Measurements from ENCODE around the gene GPR89A.
A peak's percentile ranks its signal among the peaks of the same experiment; 100 is the strongest.
"Not testable (repeated sequence)": the region's sequence is repeated elsewhere in the genome, so short reads cannot be mapped to it uniquely, and the experiment has no call there.

The GPR89A gene
- 2.3 to 5.9 (median 4.0) reads per million in 18 experiments for total RNA-seq

DNA sequence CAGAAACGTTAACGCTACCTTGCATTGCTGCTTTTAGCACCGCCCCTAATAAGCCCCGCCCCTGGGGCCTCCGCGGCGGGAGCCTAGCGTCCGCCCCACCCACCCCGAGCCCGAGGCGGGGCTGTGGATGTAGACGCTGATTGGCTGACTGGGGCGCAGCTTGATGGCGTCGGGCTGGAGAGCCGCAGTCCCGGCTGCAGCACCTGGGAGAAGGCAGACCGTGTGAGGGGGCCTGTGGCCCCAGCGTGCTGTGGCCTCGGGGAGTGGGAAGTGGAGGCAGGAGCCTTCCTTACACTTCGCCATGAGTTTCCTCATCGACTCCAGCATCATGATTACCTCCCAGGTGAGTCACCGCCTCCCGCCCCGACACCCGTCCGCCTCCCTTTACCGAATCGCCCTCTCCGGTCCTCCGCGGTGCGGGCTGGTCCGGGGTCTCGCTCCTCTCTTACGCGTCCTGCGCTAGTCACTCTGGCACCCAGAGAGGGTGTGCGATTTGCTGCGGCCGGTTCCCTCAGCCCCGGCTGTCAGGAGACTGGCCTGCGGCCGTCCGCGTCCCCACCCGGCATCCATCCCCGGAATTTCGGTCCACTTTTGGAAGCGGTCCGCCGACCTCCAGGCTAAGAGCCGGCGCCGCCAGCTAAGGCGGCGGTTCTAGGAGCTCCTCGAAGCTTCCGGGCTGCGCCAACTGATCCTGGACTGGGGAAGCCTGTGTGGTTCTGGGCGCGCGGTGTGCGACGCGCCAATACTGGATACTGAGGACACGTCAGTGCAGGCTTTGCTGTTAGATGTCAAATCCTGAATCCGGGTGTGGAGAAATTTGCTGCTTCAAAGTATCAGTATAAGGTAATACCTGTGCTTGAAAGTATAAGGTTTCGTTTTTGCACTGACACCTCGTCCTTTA is at the start of gene GPR89A:
Gene GPR89A, plus strand, starts transcription at position 156 of the 901 bp plus-strand sequence. Its CDS starts 146 bp downstream, at position 302.
- peak; percentile 91 to 94 for DNase-seq

DNA sequence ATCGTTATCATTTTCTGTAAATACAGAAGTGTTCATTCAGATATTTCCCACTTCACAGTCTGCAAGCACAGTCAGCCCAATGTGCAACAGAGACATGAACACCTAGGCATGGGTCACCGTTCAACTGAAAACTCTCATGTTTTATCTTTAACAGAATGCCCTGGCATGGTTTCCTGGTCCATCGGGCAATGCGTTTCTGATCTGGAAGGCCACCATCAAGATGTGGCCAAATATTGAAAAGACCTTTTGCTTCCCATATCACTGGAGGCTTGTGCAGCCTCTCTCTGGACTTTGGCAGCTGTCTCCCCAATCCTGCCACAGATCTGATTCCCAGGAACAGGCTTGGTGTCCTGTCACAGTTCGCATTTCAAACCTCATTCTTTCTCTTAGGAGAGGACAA is 21.0 kb upstream of the GPR89A start:
- DNase-seq, result not testable (repeated sequence)

DNA sequence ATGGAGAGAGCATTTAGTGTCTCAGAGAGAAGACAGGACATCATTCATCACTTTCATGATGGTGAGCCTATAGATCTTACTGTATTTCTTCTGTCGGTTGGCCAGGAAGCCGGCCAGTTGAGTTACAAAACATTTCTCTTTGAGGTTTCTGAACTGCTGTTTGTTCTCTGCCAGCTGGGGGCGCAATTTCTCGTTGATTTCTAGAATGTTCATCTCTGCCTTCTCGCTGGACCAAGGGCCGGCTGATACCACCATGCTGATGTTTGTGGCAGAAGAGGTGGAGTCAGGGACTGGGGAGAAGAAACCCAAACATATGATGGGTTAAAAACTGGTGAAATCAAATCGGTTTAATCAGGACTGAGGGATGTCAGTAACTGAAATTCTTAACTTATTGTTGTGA is 17.0 kb upstream of the GPR89A start:
- DNase-seq, result not testable (repeated sequence)

DNA sequence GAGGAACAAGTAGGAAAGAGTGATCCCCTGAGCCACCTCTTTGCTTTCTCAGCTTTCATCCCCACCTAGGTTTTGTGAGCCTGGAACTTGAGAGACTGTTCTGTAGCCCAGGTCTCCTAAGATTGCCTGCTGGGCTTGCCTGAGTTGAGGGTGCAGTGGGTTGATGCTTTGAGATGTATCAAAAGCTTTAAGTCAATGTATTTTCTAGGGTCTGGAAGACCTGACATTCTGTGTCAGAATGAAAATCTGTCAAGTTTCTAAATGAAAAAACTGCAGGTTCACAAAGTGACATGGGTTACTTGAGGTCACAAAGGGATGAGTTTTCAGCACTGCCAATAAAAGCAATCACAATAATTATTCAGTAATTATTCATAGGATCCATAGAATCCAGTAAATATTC is 15.4 kb upstream of the GPR89A start:
- not testable (repeated sequence) for DNase-seq

DNA sequence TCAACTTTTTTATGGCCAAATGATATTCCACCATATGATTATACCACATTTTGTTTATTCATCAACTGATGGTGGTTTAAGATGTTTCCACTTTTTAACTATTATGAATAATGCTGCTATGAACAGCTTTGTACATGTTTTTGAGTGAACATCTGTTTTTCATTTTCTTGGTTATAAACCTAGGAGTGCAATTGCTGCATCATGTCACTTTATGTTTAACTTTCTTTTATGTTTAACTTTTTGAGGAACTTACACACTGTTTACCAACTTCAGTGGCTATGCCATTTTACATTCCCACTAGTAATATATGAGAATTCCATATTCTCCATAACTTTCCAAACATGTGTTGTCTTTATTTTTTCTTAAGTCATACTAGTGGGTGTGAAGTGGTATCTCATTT is 12.4 kb upstream of the GPR89A start:
- not testable (repeated sequence) for DNase-seq

DNA sequence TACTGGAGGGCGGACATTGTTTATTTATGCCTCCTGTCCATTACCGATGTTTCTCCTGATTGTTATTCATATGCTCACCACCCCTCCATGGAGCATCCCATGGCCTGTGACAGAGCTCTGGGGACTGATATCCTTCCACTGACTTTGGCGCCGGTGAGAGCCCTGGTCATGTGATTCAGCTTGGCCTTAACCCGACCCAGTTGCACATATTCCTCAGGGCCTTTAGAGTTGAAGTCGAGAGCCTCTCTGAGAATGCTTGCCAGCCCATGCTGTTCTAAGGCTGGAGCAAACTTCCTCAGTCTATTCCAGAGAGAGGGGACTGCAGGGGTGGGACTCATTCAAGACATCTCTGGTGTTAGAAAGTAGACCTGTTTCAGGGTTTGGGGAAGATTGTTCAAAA is 11.6 kb upstream of the GPR89A start:
- DNase-seq, result not testable (repeated sequence)

DNA sequence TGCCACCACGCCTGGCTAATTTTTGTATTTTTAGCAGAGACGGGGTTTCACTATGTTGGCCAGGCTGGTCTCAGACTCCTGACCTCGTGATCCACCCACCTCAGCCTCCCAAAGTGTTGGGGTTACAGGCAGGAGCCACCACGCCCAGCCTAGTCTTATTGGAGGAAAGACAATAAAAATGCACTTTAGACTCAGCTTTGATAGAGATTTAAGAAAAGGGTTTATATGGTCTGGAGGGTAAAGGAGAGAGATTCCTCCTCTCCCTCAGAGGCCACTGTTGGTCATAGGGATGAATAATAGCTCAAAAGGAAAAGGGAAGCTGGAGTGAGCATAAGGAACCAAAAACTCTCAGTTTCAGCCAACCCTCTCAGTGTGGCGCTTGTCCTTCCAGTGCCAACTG is 8.4 kb upstream of the GPR89A start:
- DNase-seq, result peak in 1 of 2 donors; percentile 28

DNA sequence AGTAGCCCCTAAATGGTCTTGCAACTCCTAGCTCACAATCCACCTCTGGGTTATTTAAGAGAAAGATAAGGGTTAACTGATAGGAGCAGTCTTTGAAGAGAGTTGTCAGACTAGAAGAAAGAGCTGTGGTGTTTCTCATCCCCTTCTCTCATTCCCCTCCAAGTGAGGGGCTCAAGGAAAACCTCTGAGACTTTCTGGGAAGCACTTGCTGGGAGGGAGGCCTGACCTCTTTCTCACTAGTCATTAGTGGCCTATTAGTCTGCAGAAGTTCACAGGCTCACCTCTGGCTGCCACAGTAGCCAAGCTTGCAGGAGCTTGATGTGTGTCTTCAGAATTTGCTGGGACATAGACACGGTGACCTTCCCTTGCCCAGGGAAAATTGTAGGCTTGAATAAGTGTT is 6.2 kb upstream of the GPR89A start:
- no peak for DNase-seq

DNA sequence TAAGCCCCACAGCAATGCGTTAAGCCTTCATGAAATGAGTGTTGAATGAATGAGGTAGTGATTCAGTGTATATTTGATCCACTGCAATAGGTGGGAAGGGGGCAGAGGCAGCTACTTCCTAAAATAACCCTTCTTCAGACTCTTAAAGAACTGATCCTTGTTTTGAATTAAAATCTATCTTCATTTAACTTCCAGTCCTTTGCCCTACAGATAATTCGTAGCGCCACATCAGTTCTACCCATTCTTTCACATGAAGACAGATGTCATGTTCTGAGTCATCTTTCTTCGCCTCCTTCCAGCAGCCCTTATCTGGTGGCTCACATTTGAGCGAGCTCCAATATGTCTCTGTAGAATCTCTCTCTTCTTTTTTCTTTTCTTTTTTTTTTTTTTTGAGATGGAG is 948 bp upstream of the GPR89A start:
- not testable (repeated sequence) for DNase-seq

DNA sequence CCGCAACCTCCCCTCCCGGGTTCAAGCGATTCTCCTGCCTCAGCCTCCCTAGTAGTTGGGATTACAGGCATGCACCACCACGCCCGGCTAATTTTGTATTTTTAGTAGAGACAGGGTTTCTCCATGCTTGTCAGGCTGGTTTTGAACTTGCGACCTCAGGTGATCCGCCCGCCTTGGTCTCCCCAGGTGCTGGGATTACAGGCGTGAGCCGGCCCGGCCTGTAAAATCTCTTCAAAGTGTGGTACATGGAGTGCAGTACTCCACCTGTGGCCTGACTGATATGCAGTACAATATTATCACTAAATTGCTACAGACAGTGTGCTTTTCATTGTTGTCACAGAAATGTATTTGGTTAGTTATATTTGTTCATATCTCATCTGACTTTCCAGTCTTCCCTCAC is 499 bp upstream of the GPR89A start:
- not testable (repeated sequence) for DNase-seq

DNA sequence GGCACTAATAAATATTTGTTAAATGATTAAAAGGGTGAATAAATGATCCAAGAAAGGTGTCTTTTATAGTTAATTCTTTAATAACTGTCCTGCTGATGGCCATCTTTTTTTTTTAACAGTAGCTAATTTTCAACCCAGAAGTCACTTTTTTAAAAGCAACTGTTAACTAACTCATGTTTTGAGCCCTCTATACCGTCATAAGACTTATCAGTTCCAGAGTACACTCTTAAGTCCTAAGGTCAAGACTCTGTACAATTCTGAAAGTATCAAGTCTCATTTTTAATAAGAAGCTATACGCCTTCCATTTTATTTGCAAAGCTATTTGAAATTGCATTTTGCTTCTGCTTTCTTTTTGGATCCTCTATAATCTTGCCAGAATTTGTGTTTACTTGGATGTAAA is 3.0 kb downstream of the GPR89A start:
- DNase-seq, result not testable (repeated sequence)

DNA sequence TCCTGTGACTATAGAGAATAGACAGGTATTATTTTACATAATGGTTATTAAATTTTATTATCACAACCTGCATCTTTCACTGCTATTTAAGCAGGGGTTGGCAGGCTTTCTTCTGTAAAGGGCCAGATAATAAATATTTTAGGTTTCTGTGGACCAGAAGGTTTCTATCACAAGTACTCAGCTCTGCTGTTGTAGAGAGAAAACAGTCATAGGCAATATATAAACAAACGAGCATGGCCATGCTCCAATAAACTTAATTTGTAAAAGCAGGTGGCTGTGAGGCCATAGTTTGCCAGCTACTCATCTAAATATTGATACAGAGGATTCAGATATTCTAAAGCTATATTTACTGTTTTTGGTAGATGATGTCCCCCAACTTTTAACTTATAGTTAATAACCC is 12.3 kb downstream of the GPR89A start:
- not testable (repeated sequence) for DNase-seq

DNA sequence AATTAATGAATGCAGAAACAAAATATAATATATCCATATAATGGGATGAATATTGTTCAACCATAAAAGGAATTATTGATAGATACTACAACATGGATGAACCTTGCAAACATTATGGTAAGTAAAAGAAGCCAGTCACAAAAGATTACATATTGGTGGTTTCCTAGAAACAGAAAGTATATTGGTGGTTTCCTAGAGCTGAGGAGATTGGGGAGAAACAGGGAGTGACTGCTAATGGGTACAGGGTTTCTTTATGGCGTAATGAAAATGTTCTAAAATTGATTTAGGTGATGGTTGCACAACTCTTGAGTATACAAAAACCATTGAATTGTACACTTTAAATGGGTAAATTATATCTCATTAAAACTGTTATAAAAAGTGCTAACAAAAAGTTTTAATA is 14.4 kb downstream of the GPR89A start:
- DNase-seq, result not testable (repeated sequence)

DNA sequence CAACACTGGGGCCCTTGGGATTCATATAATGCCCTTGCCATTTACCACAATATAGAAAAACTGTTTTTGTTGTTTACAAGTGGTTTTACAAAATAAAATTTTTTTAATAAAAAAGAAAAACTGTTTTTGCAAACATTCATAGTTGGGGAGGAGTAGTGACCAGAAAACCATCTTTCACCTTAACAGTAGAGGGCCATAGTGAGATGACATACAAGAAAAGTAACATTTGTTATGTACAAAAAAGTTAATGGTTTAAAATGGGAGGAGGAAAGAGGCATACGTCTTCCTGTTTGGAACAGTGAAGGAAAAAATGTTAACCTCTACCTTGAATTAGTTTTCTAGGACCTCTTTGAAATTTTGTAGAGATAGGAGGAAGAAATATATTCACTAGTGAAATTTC is 28.4 kb downstream of the GPR89A start:
- DNase-seq, result not testable (repeated sequence)

DNA sequence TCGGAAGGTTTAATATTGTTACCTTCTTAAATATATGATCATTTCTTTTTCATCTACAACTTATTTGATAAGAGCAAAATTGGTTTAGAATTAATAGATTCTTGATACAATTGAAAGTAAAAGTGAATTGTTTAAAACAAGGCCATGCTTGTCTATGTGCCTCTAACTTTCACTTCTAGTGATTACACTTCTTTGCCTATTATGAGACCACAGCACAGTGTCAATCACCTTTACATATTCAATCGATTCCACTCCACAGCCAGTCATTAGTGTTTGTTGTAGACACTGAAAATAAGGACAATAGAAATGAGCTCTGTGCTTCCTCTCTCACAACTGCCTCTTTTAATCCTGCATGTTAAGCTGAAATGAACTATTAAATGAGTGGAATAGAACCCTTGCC is 34.1 kb downstream of the GPR89A start:
- not testable (repeated sequence) for DNase-seq

DNA sequence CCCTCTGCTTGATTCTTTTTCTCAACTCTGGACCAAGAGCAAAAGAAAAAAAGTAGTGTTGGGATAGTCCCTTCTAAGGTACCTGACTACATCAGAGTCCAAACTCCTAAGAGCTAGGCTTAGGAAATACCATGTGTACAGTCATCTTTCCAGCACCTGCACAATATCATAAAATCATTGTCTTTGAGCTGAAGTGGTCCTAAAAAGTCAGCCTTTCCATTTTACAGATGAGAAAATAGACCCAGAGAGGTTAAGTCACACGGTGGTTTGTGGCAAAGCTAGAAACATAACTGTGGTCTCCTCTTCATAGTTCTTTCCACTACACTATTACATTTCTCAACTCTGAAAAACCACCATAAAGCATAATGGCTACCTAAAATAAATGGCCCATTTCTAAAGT is 36.2 kb downstream of the GPR89A start:
- not testable (repeated sequence) for DNase-seq

DNA sequence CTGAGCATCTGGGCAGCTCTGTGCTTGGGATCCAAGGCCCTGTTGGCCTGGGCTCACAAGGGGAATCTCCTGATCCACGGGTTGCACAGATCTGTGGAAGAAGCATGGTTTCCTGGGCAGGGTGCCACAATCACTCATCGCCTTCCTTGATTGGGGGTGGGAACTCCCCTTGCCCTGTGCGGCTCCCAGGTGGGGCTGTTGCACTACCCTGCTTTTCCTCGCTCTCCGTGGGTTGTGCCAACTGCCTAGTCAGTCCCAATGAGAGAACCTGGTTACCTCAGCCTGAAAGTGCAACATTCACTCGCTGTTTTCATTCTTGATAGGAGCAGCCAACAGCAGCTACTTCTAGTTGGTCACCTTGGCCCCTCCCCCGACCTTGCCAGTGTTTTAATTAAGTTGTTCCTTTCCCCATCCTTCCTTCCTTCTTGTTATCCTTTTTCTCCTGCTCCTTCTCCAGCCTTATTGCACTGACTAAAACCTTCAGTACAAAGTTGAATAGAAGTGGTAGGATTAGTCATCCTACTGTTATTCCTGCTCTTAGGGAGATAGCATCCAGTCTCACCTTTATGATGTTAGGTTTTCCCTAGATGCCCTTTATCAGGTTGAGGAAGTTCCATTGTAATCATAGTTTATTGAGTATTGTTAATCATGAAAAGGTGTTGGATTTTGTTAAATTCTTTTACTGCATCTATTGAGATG is 48.6 kb downstream of the GPR89A start:
- DNase-seq, result peak in 1 of 2 donors; percentile 1

DNA sequence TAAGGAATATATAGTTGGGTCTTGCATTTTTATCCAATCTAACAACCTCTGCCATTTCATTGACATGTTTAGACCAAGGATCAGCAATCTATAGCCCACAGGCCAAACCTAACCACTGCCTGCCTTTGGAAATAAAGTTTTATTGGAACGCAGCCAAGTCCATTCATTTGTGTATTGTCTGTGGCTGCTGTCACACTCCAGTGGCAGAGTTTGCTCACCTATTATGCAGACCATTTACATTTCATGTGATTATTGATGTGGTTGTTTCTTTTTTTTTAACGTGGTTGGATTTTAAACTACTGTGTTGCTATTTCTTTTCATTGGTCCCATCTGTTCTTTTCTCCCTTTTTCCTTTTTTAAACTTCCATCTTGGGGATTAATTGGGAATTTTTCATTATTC is 54.7 kb downstream of the GPR89A start:
- not testable (repeated sequence) for DNase-seq

DNA sequence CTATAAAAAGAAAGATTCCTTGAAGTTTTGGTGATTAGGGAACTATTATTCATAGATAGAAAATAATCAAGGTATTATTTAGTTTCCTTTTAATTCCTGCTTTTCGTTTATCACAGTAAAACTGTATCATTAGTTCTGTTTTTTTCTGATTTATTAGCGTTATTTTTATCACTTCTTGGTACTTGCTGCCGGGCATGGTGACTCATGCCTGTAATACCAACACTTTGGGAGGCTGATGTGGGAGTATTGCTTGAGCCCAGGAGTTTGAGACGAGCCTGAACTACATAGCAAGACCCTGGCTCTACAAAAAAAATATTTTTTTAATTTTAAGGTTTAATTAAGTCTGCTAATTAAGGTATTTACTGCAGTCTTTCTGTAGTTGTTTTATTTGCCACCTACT is 57.2 kb downstream of the GPR89A start:
- not testable (repeated sequence) for DNase-seq

DNA sequence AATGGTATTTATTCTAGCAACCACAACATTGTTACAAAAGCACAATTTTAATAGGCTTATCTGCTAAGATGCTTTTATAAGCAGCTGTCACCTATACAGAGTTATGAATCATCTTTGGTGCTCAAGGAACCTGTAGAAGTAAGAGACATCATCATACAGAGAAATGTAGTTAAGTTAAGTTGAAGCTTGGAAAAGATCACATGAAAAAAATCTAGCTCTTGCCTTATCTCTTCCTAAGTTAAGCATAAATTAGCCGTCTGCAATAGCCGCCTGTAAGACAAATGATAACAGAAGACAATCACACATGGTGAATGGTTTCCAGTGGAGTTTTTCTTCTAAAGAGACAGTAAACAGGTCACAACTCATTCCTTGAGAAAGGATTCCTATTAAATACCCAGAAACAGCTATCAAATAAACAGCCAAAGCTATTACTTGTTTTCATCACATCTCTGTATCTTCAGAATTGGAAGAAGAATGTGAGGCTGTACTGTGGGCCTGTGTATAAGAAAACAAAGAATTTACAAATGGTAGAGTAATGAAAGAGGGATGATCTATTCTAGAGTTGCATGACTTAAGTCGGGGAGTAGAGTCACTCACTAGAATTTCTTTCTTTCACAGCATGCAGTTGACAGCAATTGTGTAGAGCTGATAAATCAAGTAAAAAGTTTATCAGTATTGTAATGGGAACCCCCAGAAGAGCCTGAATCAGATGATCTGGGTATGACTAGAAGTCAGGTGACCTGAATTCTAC is 63.4 kb downstream of the GPR89A start:
- not testable (repeated sequence) for DNase-seq

DNA sequence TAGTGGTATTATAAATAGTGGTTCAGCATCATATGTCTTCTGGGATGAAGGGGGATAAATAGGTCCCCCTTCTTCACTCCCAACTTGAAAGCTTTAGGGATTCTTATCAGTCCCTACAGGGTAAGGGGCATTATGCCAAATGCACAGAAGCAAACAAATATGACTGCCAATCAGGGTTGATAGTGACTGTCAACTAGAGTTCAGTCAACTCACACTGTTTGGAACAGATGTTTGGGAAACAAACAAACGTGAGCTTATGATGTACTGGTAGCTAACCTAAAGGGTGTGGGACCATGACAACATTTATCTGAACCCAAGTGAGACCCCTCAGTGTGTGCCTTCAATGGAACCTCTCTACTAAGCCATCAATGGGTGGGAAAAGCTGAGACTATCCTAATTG is 65.4 kb downstream of the GPR89A start:
- DNase-seq, result not testable (repeated sequence)

DNA sequence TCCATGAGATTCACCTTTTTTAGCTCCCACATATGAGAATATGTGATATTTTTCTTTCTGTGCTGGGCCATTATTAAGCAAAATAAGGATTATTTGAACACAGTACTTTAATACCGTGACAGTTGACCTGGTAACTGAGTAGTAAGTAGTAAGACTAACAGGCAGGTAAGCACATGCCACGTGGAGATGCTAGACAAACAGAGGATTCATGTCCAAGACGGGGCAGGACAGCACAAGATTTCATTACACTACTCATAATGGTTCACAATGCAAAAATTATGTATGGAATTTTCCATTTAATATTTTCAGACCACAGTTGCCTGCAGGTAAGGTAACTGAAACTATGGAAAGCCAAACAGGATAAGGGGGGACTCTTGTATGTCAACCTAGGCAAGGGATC is 77.1 kb downstream of the GPR89A start:
- DNase-seq, result not testable (repeated sequence)

DNA sequence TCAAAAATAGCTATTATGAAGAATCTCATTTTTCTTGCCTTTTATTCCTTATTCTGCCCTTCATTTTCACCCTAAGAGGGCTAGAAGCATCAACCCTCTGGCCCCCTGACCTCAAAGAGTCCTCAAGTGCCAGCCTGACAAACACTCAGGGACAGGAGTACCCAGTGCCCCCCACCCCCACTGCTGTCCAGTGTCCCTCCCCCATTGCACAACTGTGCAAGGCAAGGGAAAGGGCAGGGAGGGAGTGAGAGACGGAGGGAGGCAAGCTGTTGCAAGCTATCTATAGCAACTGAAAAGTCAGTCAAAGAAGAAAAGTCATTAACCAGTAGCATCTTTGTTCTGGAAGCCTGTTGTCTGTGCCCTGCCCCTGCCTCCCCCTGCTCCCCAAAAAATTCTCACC is 78.3 kb downstream of the GPR89A start:
- DNase-seq, result not testable (repeated sequence)
